ENCODE measurements around the gene SMPDL3A.

DNA sequence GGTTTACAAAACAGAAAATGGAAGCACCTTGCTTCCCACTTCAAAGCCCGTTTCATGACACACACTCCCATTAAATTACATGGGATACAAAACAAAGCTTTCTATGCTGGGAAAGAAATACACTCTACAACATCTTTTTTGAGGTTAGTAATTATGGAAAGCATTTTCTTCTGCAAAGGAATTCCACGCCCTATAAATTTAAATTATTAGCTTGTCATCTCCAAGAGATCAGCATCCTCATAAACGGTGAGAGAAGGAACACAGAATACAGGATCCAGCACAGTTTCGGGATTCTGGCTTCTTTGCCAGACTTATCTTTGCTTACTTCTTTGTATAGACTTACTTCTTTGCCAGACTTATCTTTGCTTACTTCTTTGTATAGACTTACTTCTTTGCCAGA, 1.3 kb upstream of the SMPDL3A start:
- TF ChIP-seq, protein P1, sequence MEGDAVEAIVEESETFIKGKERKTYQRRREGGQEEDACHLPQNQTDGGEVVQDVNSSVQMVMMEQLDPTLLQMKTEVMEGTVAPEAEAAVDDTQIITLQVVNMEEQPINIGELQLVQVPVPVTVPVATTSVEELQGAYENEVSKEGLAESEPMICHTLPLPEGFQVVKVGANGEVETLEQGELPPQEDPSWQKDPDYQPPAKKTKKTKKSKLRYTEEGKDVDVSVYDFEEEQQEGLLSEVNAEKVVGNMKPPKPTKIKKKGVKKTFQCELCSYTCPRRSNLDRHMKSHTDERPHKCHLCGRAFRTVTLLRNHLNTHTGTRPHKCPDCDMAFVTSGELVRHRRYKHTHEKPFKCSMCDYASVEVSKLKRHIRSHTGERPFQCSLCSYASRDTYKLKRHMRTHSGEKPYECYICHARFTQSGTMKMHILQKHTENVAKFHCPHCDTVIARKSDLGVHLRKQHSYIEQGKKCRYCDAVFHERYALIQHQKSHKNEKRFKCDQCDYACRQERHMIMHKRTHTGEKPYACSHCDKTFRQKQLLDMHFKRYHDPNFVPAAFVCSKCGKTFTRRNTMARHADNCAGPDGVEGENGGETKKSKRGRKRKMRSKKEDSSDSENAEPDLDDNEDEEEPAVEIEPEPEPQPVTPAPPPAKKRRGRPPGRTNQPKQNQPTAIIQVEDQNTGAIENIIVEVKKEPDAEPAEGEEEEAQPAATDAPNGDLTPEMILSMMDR (conservative IDR thresholded peaks at IDR 0.05): no peak
- TF ChIP-seq EZH2 (IDR thresholded peaks at IDR 0.05; ENCODE audit: low read depth): no peak

Measured in PC-9 (cell line).